Measurements from ENCODE around the gene ACOX2. TPM values are rescaled to one million over a fixed set of nuclear protein-coding genes. Genes with fewer than 3 reads are reported as not detected.
A peak's percentile ranks its signal among the peaks of the same experiment; 100 is the strongest.

Gene ACOX2
- total and polyA plus RNA-seq, 2 of the 13 experiments (the other 11 are each of a cell fraction or from before 2014, with no cell fraction given) = 42.6 to 98.5 TPM

DNA sequence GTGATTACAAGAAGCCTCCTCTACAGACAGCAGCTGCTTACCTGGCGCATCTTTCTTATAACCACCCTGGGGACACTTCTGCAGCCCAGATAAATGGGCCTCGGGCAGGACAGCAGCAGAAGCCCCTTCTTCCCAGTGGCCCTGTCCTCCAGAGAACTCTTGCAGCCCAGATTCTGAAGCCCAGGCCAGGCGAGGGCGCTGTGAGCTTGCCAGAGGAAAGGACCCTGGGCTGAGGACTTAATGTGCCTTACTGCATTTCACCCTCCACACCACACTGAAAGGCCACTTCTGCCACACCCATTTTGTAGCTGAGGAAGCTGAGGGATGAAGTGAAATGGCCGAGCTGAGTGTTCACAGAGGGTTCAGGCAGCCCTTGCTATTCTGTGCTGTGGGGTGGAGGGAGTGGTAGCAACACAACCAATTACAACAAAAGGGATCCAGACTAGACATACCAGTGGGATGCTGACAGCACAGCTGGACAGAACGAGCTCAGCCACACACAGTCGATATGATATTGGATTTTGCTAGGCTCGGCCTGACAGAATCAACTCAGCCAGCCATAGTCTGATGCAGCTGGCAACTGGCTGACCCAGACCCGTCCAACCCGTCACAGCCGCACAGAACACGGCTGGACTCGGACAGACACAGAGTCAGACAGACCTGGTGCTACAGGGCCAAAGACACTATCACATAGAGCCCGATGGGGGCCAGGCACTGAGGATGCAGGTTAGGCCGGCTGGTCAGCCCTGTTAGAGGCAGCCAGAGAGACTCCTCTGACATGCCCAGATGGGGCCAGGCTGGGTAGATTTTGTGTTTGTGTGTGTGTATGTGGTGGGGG is 7.3 kb downstream of the ACOX2 start:
- 90% methylated on average over 6 of the region's 15 CpGs for whole genome bisulfite sequencing (ENCODE audit: low lambda C conversion rate)
- ChIA-PET POLR2A (interaction anchor here (0.9 to 1.9 kb wide), 4 partner anchors 9 to 55 kb away, joined by 3 to 7 read pairs (median 3); no protein-coding TSS in a partner anchor), CTCF (ENCODE audit: low intra/inter-chr PET ratio, low total read pairs) (interaction anchor here (1.2 kb wide), 2 partner anchors 39 to 100 kb away, joined by 3 read pairs; no protein-coding TSS in a partner anchor)
- Histone ChIP-seq H3K9me3 (ENCODE audit: low read length) (no peaks in the 10 kb centered on the region), H2AFZ (ENCODE audit: low read length) (no peak overlapping the region), H4K20me1 (ENCODE audit: insufficient read depth, low read length) (no peaks in the 10 kb centered on the region), H3K4me1 (ENCODE audit: insufficient read depth, low read length) (peaks cover 63% of the 10 kb centered on the region), H3K79me2 (ENCODE audit: insufficient read depth, low read length) (no peaks in the 10 kb centered on the region), H3K27ac (ENCODE audit: extremely low read length, insufficient read depth, low read length) (no peak overlapping the region), H3K27me3 (ENCODE audit: control insufficient read depth in 1 of 2, insufficient read depth in 2 of 2, low read length in 2 of 2) (no peaks in the 10 kb centered on the region), H3K36me3 (replicated peaks in 1 of 2; ENCODE audit: control insufficient read depth in 1 of 2, insufficient read depth in 2 of 2, low read length in 2 of 2) (peaks cover 3 to 34% of the 10 kb centered on the region in 2 experiments; a peak in 4 of 5 replicates), H3K4me2 (ENCODE audit: low read depth, low read length) (no peak overlapping the region), H3K4me3 (replicated peaks in 1 of 3; ENCODE audit: insufficient read depth in 1 of 3, low read depth in 2 of 3, low read length in 3 of 3) (no peak overlapping the region), H3K9ac (ENCODE audit: insufficient read depth, low read depth, low read length) (no peak overlapping the region)
- ATAC-seq = peak; percentile 62
- no TSS peak for BruUV-seq (replicated peaks)
- FAIRE-seq = peak; percentile 52
- intact Hi-C loops (cut with micrococcal nuclease; ENCODE audit: unreplicated experiment) (loop anchor here (10.0 kb wide), 1 partner anchor 195 kb away; the partner anchor contains the start of gene PXK), in situ Hi-C loops (cut with HindIII; ENCODE audit: extremely low pct_ligation_motif_present, low pct_unique_long_range_greater_than_20kb) (loop anchor here (10.0 kb wide), 1 partner anchor 205 kb away; no protein-coding TSS in a partner anchor)
- DNase-seq (ENCODE audit: low spot score) = peak; percentile 44
- TF ChIP-seq, protein P1, sequence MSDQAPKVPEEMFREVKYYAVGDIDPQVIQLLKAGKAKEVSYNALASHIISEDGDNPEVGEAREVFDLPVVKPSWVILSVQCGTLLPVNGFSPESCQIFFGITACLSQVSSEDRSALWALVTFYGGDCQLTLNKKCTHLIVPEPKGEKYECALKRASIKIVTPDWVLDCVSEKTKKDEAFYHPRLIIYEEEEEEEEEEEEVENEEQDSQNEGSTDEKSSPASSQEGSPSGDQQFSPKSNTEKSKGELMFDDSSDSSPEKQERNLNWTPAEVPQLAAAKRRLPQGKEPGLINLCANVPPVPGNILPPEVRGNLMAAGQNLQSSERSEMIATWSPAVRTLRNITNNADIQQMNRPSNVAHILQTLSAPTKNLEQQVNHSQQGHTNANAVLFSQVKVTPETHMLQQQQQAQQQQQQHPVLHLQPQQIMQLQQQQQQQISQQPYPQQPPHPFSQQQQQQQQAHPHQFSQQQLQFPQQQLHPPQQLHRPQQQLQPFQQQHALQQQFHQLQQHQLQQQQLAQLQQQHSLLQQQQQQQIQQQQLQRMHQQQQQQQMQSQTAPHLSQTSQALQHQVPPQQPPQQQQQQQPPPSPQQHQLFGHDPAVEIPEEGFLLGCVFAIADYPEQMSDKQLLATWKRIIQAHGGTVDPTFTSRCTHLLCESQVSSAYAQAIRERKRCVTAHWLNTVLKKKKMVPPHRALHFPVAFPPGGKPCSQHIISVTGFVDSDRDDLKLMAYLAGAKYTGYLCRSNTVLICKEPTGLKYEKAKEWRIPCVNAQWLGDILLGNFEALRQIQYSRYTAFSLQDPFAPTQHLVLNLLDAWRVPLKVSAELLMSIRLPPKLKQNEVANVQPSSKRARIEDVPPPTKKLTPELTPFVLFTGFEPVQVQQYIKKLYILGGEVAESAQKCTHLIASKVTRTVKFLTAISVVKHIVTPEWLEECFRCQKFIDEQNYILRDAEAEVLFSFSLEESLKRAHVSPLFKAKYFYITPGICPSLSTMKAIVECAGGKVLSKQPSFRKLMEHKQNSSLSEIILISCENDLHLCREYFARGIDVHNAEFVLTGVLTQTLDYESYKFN (CRISPR knock-in tag; conservative IDR thresholded peaks at IDR 0.05) = no peak
- TF ChIP-seq SALL1 (CRISPR knock-in tag; IDR thresholded peaks at IDR 0.05) (peak; percentile 31; the same call in 1 of the 2 replicates), RAD21 (CRISPR knock-in tag; IDR thresholded peaks at IDR 0.05) (peak; percentile 69)
- TF ChIP-seq, protein P2, sequence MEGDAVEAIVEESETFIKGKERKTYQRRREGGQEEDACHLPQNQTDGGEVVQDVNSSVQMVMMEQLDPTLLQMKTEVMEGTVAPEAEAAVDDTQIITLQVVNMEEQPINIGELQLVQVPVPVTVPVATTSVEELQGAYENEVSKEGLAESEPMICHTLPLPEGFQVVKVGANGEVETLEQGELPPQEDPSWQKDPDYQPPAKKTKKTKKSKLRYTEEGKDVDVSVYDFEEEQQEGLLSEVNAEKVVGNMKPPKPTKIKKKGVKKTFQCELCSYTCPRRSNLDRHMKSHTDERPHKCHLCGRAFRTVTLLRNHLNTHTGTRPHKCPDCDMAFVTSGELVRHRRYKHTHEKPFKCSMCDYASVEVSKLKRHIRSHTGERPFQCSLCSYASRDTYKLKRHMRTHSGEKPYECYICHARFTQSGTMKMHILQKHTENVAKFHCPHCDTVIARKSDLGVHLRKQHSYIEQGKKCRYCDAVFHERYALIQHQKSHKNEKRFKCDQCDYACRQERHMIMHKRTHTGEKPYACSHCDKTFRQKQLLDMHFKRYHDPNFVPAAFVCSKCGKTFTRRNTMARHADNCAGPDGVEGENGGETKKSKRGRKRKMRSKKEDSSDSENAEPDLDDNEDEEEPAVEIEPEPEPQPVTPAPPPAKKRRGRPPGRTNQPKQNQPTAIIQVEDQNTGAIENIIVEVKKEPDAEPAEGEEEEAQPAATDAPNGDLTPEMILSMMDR (CRISPR knock-in tag; IDR thresholded peaks at IDR 0.05) = peak; percentile 74
- TF ChIP-seq, protein P3, sequence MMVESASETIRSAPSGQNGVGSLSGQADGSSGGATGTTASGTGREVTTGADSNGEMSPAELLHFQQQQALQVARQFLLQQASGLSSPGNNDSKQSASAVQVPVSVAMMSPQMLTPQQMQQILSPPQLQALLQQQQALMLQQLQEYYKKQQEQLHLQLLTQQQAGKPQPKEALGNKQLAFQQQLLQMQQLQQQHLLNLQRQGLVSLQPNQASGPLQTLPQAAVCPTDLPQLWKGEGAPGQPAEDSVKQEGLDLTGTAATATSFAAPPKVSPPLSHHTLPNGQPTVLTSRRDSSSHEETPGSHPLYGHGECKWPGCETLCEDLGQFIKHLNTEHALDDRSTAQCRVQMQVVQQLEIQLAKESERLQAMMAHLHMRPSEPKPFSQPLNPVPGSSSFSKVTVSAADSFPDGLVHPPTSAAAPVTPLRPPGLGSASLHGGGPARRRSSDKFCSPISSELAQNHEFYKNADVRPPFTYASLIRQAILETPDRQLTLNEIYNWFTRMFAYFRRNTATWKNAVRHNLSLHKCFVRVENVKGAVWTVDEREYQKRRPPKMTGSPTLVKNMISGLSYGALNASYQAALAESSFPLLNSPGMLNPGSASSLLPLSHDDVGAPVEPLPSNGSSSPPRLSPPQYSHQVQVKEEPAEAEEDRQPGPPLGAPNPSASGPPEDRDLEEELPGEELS (CRISPR knock-in tag; IDR thresholded peaks at IDR 0.05) = no peak
- TF ChIP-seq, protein P4, sequence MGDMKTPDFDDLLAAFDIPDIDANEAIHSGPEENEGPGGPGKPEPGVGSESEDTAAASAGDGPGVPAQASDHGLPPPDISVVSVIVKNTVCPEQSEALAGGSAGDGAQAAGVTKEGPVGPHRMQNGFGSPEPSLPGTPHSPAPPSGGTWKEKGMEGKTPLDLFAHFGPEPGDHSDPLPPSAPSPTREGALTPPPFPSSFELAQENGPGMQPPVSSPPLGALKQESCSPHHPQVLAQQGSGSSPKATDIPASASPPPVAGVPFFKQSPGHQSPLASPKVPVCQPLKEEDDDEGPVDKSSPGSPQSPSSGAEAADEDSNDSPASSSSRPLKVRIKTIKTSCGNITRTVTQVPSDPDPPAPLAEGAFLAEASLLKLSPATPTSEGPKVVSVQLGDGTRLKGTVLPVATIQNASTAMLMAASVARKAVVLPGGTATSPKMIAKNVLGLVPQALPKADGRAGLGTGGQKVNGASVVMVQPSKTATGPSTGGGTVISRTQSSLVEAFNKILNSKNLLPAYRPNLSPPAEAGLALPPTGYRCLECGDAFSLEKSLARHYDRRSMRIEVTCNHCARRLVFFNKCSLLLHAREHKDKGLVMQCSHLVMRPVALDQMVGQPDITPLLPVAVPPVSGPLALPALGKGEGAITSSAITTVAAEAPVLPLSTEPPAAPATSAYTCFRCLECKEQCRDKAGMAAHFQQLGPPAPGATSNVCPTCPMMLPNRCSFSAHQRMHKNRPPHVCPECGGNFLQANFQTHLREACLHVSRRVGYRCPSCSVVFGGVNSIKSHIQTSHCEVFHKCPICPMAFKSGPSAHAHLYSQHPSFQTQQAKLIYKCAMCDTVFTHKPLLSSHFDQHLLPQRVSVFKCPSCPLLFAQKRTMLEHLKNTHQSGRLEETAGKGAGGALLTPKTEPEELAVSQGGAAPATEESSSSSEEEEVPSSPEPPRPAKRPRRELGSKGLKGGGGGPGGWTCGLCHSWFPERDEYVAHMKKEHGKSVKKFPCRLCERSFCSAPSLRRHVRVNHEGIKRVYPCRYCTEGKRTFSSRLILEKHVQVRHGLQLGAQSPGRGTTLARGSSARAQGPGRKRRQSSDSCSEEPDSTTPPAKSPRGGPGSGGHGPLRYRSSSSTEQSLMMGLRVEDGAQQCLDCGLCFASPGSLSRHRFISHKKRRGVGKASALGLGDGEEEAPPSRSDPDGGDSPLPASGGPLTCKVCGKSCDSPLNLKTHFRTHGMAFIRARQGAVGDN (CRISPR knock-in tag; IDR thresholded peaks at IDR 0.05) = peak; percentile 44
